Measurements from ENCODE around the gene MPC1.

Gene MPC1

DNA sequence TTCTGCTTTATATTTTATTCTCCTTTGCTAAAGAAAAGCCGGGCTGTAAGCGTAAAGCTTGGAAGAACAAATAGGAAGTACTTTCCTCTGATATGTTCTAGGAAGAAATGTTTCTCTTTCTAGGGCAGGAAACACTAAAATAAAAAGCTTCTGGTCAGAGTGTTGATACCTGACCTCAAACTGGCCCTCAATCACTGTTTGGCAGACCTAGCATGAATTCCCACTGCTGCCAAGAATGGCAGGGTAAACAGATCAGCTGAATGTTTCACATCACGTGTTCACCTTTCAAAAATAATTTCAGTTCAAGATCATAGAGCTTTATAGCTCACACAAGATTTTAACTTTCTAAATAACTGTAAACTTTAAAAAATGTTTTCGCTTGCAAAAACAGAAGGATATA, 2.9 kb downstream of the MPC1 start:
- TF ChIP-seq, protein P1, sequence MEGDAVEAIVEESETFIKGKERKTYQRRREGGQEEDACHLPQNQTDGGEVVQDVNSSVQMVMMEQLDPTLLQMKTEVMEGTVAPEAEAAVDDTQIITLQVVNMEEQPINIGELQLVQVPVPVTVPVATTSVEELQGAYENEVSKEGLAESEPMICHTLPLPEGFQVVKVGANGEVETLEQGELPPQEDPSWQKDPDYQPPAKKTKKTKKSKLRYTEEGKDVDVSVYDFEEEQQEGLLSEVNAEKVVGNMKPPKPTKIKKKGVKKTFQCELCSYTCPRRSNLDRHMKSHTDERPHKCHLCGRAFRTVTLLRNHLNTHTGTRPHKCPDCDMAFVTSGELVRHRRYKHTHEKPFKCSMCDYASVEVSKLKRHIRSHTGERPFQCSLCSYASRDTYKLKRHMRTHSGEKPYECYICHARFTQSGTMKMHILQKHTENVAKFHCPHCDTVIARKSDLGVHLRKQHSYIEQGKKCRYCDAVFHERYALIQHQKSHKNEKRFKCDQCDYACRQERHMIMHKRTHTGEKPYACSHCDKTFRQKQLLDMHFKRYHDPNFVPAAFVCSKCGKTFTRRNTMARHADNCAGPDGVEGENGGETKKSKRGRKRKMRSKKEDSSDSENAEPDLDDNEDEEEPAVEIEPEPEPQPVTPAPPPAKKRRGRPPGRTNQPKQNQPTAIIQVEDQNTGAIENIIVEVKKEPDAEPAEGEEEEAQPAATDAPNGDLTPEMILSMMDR (IDR thresholded peaks at IDR 0.05; ENCODE audit: low read length) = no peak
- TF ChIP-seq EZH2 (optimal IDR thresholded peaks at IDR 0.05; ENCODE audit: low read depth, low read length) = no peak
- TF ChIP-seq EZH2phosphoT487 (IDR thresholded peaks at IDR 0.05; ENCODE audit: low read length) = no peak
- no peak overlapping the region for H3K4me2 ChIP-seq (ENCODE audit: low read depth, low read length)
- no peaks in the 10 kb centered on the region for H3K36me3 ChIP-seq (replicated peaks; ENCODE audit: insufficient read depth, low read length)
- no peak overlapping the region for H3K4me3 ChIP-seq (ENCODE audit: low read length)
- H3K27me3 ChIP-seq (replicated peaks; ENCODE audit: insufficient read depth, low read length) = no peaks in the 10 kb centered on the region
- H3K9me3 ChIP-seq (replicated peaks; ENCODE audit: insufficient read depth, low read length) = no peaks in the 10 kb centered on the region
- peaks cover 48% of the 10 kb centered on the region for H3K79me2 ChIP-seq (ENCODE audit: low read length)
- H3K27ac ChIP-seq (ENCODE audit: low read length) = no peak overlapping the region
- H3K9me2 ChIP-seq (replicated peaks; ENCODE audit: insufficient read depth, low read length) = no peaks in the 10 kb centered on the region
- no peaks in the 10 kb centered on the region for H3K4me1 ChIP-seq (ENCODE audit: low read length)
- no peaks in the 10 kb centered on the region for H4K20me1 ChIP-seq (ENCODE audit: insufficient read depth, low read length)
- peaks cover 5% of the 10 kb centered on the region; the same call in 1 of the 2 replicates for H3F3A ChIP-seq (ENCODE audit: insufficient read depth, low read length)
- H2AFZ ChIP-seq (ENCODE audit: low read length) = no peak overlapping the region
- no peak for DNase-seq
- no peak overlapping the region for H3K9ac ChIP-seq (ENCODE audit: low read length)

DNA sequence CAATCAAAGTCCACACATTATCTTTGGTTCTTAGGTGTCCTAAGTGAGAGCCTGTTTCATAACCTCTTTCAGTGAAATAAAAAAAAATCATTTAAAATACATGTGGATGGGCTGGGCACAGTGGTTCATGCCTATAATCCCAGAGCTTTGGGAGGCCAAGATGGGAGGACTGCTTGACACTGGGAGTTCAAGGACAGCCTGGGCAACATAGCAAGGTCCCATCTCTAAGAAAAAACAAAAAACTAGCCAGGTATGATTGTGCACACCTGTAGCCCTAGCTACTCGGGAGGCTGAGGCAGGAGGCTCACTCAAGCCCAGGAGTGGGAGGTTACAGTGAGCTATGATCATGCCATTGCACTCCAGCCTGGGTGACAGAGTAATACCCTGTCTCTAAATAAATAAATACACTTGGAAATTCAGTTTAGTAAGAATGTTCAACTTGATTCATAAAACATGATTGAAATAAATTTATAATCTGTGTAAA, 3.6 kb downstream of the MPC1 start:
- no peak overlapping the region for H3K9ac ChIP-seq (ENCODE audit: low read length)
- H4K20me1 ChIP-seq (ENCODE audit: insufficient read depth, low read length) = no peaks in the 10 kb centered on the region
- DNase-seq = no peak
- no peak overlapping the region for H3K4me2 ChIP-seq (ENCODE audit: low read depth, low read length)
- H3K27ac ChIP-seq (ENCODE audit: low read length) = no peak overlapping the region
- H3F3A ChIP-seq (ENCODE audit: insufficient read depth, low read length) = peaks cover 5% of the 10 kb centered on the region; the same call in 1 of the 2 replicates
- H3K9me3 ChIP-seq (replicated peaks; ENCODE audit: insufficient read depth, low read length) = no peaks in the 10 kb centered on the region
- no peaks in the 10 kb centered on the region for H3K9me2 ChIP-seq (replicated peaks; ENCODE audit: insufficient read depth, low read length)
- peaks cover 48% of the 10 kb centered on the region for H3K79me2 ChIP-seq (ENCODE audit: low read length)
- TF ChIP-seq EZH2 (optimal IDR thresholded peaks at IDR 0.05; ENCODE audit: low read depth, low read length) (no peak), EZH2phosphoT487 (IDR thresholded peaks at IDR 0.05; ENCODE audit: low read length) (no peak)
- TF ChIP-seq, protein P1 (IDR thresholded peaks at IDR 0.05; ENCODE audit: low read length) = no peak
- H3K27me3 ChIP-seq (replicated peaks; ENCODE audit: insufficient read depth, low read length) = no peaks in the 10 kb centered on the region
- no peaks in the 10 kb centered on the region for H3K4me1 ChIP-seq (ENCODE audit: low read length)
- H2AFZ ChIP-seq (ENCODE audit: low read length) = no peak overlapping the region
- no peaks in the 10 kb centered on the region for H3K36me3 ChIP-seq (replicated peaks; ENCODE audit: insufficient read depth, low read length)
- no peak overlapping the region for H3K4me3 ChIP-seq (ENCODE audit: low read length)

DNA sequence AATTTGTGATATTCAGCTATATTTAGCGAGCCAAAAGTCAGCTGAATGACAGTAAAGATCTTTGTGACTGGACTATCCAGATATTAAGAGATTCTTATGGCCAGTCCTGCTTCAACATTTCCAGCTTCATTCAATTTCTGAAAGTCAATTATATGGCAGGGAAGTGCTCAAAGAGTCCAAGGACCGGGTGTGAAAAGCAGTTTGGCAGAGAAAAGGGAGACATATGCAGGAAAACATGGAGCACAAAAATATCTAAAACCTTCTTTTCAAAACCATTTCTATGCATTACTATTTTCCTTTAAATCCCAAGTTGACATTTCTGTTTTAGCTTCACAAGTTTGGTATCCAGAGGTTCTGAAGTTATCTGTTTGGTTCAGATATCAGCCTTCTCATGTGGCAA, 5.0 kb downstream of the MPC1 start:
- TF ChIP-seq EZH2 (optimal IDR thresholded peaks at IDR 0.05; ENCODE audit: low read depth, low read length) (no peak), EZH2phosphoT487 (IDR thresholded peaks at IDR 0.05; ENCODE audit: low read length) (no peak)
- TF ChIP-seq, protein P1 (IDR thresholded peaks at IDR 0.05; ENCODE audit: low read length) = no peak
- Histone ChIP-seq H3K9me3 (replicated peaks; ENCODE audit: insufficient read depth, low read length) (no peaks in the 10 kb centered on the region), H3K9me2 (replicated peaks; ENCODE audit: insufficient read depth, low read length) (no peaks in the 10 kb centered on the region), H3K4me1 (ENCODE audit: low read length) (no peaks in the 10 kb centered on the region), H3K4me2 (ENCODE audit: low read depth, low read length) (no peak overlapping the region), H3K27me3 (replicated peaks; ENCODE audit: insufficient read depth, low read length) (no peaks in the 10 kb centered on the region), H3F3A (ENCODE audit: insufficient read depth, low read length) (no peaks in the 10 kb centered on the region), H3K4me3 (ENCODE audit: low read length) (no peak overlapping the region), H3K27ac (ENCODE audit: low read length) (no peak overlapping the region), H4K20me1 (ENCODE audit: insufficient read depth, low read length) (no peaks in the 10 kb centered on the region), H3K79me2 (ENCODE audit: low read length) (peaks cover 48% of the 10 kb centered on the region), H2AFZ (ENCODE audit: low read length) (no peak overlapping the region), H3K36me3 (replicated peaks; ENCODE audit: insufficient read depth, low read length) (no peaks in the 10 kb centered on the region), H3K9ac (ENCODE audit: low read length) (no peak overlapping the region)
- DNase-seq = no peak
